K562 (cell line): Measurements from ENCODE around the gene SLC1A3. TPM values are rescaled to one million over a fixed set of nuclear protein-coding genes. Genes with fewer than 3 reads are reported as not detected.
"Not testable (repeated sequence)": the region's sequence is repeated elsewhere in the genome, so short reads cannot be mapped to it uniquely, and the experiment has no call there.

Source experiments
- ATAC-seq: fragments of 200-7000 bp; cut with Tn5 transposase; 3 replicates; pipeline ENCODE4 v1.9.1; 2020; ENCODE audit warnings: moderate library complexity
- BruUV-seq: library from RNA; stranded (reverse); fragments of 400-500 nt; replicated peaks from 2 replicates; lab custom pipeline; 2021; lab: Mats Ljungman, UMichigan
- CTCF ChIA-PET: fragments of 300-600 bp; formaldehyde crosslinking; extraction: SDS; loops from one replicate; lab custom pipeline; 2021; ENCODE audit warnings: low intra/inter-chr PET ratio; lab: Yijun Ruan, JAX
- POLR2A ChIA-PET: fragments of 300-600, 350-650 bp; sonication (Branson Sonifier 250); formaldehyde crosslinking; extraction: SDS; loops from one replicate; lab custom pipeline; 2021; ENCODE audit warnings: antibody characterized with exemption, inconsistent platforms; lab: Yijun Ruan, JAX
- DNase-seq, 4 experiments: peaks; one replicate each; pipeline versions ENCODE4 v3.0.0 to v3.0.0-alpha.2; 2011 to 2018; ENCODE audit warnings: low spot score in 3 of 4, mixed read lengths in 3 of 4; ENCODE audit errors: extremely low read depth in 1 of 4
- FAIRE-seq: peaks from 2 replicates; lab custom pipeline; 2011; peaks lifted over from hg19 to GRCh38; lab: Jason Lieb, UNC
- H2AFZ ChIP-seq: 2 replicates; pipeline ENCODE4 v1.6.0; 2011; ENCODE audit warnings: low read depth, low read length, control low read depth, inconsistent platforms
- H3K27ac ChIP-seq: fragments of 200-600 bp; 3 replicates; pipeline ENCODE4 v1.8.0; 2011; ENCODE audit warnings: low read depth, mild to moderate bottlenecking, control low read depth, inconsistent platforms, low read length, moderate library complexity, mixed read lengths; ENCODE audit errors: extremely low read depth
- H3K27me3 ChIP-seq, 2 experiments: fragments of 300-600 bp in 1 of 2; 2 replicates in 1 of 2; 3 replicates in 1 of 2; pipeline versions ENCODE4 v1.6.0 to v1.8.0; 2011; ENCODE audit warnings: inconsistent platforms in 2 of 2, low read length in 2 of 2, mild to moderate bottlenecking in 1 of 2, mixed read lengths in 1 of 2, moderate library complexity in 1 of 2; ENCODE audit not compliant: control insufficient read depth in 2 of 2, insufficient read depth in 2 of 2
- H3K36me3 ChIP-seq: fragments of 300-600 bp; 3 replicates; pipeline ENCODE4 v1.8.0; 2011; ENCODE audit warnings: mild to moderate bottlenecking, low read length, inconsistent platforms; ENCODE audit not compliant: control insufficient read depth, insufficient read depth
- H3K4me1 ChIP-seq, 2 experiments: fragments of 200-600 bp in 1 of 2; replicated peaks in 1 of 2; 2 replicates in 1 of 2; 3 replicates in 1 of 2; pipeline versions ENCODE4 v1.5.1 to v1.8.0; 2011; ENCODE audit warnings: inconsistent platforms in 2 of 2, low read length in 2 of 2, mild to moderate bottlenecking in 1 of 2, mixed read lengths in 1 of 2, moderate library complexity in 1 of 2; ENCODE audit not compliant: control insufficient read depth in 2 of 2, insufficient read depth in 2 of 2
- H3K4me2 ChIP-seq: 2 replicates; pipeline ENCODE4 v1.6.1; 2011; ENCODE audit warnings: low read length, control low read depth, inconsistent platforms, mixed read lengths; ENCODE audit not compliant: insufficient read depth
- H3K4me3 ChIP-seq: fragments of 200-600 bp; sonication (generic), shearing (Covaris generic); 2 replicates; pipeline ENCODE4 v1.5.1; 2016; ENCODE audit warnings: control low read depth, inconsistent platforms
- H3K79me2 ChIP-seq: fragments of 200-600 bp; 3 replicates; pipeline ENCODE4 v1.8.0; 2011; ENCODE audit warnings: low read length, inconsistent platforms; ENCODE audit not compliant: control insufficient read depth, insufficient read depth
- H3K9ac ChIP-seq, 2 experiments: 2 replicates each; pipeline versions ENCODE4 v1.6.0 to v1.6.1; 2011; ENCODE audit warnings: low read depth in 2 of 2, low read length in 2 of 2, control low read depth in 1 of 2, inconsistent platforms in 1 of 2, mild to moderate bottlenecking in 1 of 2, mixed read lengths in 1 of 2; ENCODE audit not compliant: insufficient read depth in 1 of 2
- H3K9me1 ChIP-seq: one replicate; pipeline ENCODE4 v1.6.0; 2011; ENCODE audit warnings: inconsistent platforms, mild to moderate bottlenecking, low read length, moderate library complexity; ENCODE audit not compliant: control insufficient read depth, insufficient read depth
- H3K9me3 ChIP-seq: replicated peaks from 2 replicates; pipeline ENCODE4 v1.5.1; 2011; ENCODE audit warnings: low read depth, low read length, inconsistent platforms; ENCODE audit not compliant: control insufficient read depth, insufficient read depth
- H4K20me1 ChIP-seq: replicated peaks from 2 replicates; pipeline ENCODE4 v1.6.1; 2011; ENCODE audit warnings: low read length, inconsistent platforms, mixed read lengths; ENCODE audit not compliant: control insufficient read depth, insufficient read depth
- MYC ChIP-seq, 2 experiments: fragments of 250-450 bp in 1 of 2; sonication (Bioruptor Pico) in 1 of 2; IDR thresholded peaks; 2 replicates each; pipeline versions ENCODE4 v1.5.1 to v1.6.1; 2012 to 2021; ENCODE audit warnings: low read depth in 2 of 2, borderline replicate concordance in 1 of 2, improper control_type of control experiment in 1 of 2, low read length in 1 of 2, mild to moderate bottlenecking in 1 of 2, moderate library complexity in 1 of 2
- NR2C1 ChIP-seq, 2 experiments: fragments of 450-650 bp; IDR thresholded peaks; 2 replicates each; pipeline ENCODE4 v1.6.1; 2017; ENCODE audit warnings: mild to moderate bottlenecking in 2 of 2, antibody characterized with exemption in 1 of 2, inconsistent platforms in 1 of 2, missing compliant biosample characterization in 1 of 2, missing genetic modification characterization in 1 of 2
- PHB2 ChIP-seq: fragments of 450-650 bp; IDR thresholded peaks from 2 replicates; pipeline ENCODE4 v1.6.1; 2017; ENCODE audit warnings: low read depth
- THRB ChIP-seq: fragments of 450-650 bp; formaldehyde crosslinking; conservative IDR thresholded peaks from 2 replicates; pipeline ENCODE4 v1.4.0; 2022; ENCODE audit warnings: mild to moderate bottlenecking, missing genetic modification characterization
- ZNF146 ChIP-seq: IDR thresholded peaks from one replicate; pipeline ENCODE4 v1.6.1; 2018; ENCODE audit warnings: missing compliant biosample characterization; ENCODE audit not compliant: unreplicated experiment
- ZZZ3 ChIP-seq: fragments of 450-650 bp; IDR thresholded peaks from 2 replicates; pipeline ENCODE4 v1.6.1; 2016; ENCODE audit warnings: antibody characterized with exemption, mild to moderate bottlenecking, moderate library complexity
- WGBS: fragments of 100-300 bp; shearing (Covaris generic); methylation state at CpG from one replicate; pipeline ENCODE4 v1.1.6; 2016; ENCODE audit warnings: low coverage, mixed read lengths; ENCODE audit not compliant: insufficient coverage; ENCODE audit errors: missing lambda C conversion rate; 5-methylcytosine and 5-hydroxymethylcytosine counted together
- in situ Hi-C: fragments of 300-500 bp; cut with MboI; formaldehyde crosslinking; loops from 4 replicates; pipeline ENCODE4 v1.15.0; 2018; ENCODE audit warnings: inconsistent platforms, mixed read lengths
- intact Hi-C: fragments of 100-400 bp; cut with micrococcal nuclease; formaldehyde crosslinking; loops from 2 replicates; pipeline ENCODE4 v1.14.2; 2022
- polyA plus RNA-seq, 8 experiments: library from polyadenylated mRNA; depleted of rRNA in 4 of 8; stranded (reverse) in 5 of 8; unstranded in 3 of 8; fragments of >200 nt; fragmentation: Nextera tagmentation in 2 of 8; fragmentation: Illumina TruSeq in 1 of 8; extraction: Ambion mirVana in 2 of 8; extraction: Trizol in 1 of 8; gene quantifications; 2 replicates each; pipeline versions ENCODE4 v1.2.1 to v1.2.3, GENCODE V29; 2011 to 2014; ENCODE audit warnings: inconsistent platforms in 1 of 8, missing spikeins in 1 of 8
- total RNA-seq, 7 experiments: library from RNA; depleted of rRNA in 6 of 7; stranded (reverse); fragments of >200 nt in 6 of 7; fragmentation: Illumina TruSeq in 2 of 7; extraction: Trizol in 2 of 7; gene quantifications; 2 replicates each; pipeline versions ENCODE4 v1.2.1 to v1.2.3, GENCODE V29; 2011 to 2021; ENCODE audit warnings: low replicate concordance in 1 of 7
- TF ChIP-seq, protein P1 (sequence below), 3 experiments: fragments of 200-800 bp in 1 of 3; fragments of 250-450 bp in 1 of 3; fragments of 450-650 bp in 1 of 3; sonication (Bioruptor Pico) in 1 of 3; sonication (Bioruptor generic) in 1 of 3; formaldehyde crosslinking in 1 of 3; IDR thresholded peaks; 2 replicates each; pipeline versions ENCODE4 v1.6.1 to v1.8.0; 2016 to 2022; ENCODE audit warnings: mild to moderate bottlenecking in 2 of 3, missing genetic modification characterization in 2 of 3, missing compliant biosample characterization in 1 of 3, moderate library complexity in 1 of 3
- TF ChIP-seq, protein P2 (sequence below): fragments of 250-450 bp; sonication (Bioruptor Pico); IDR thresholded peaks from 2 replicates; pipeline ENCODE4 v1.8.0; 2022; ENCODE audit warnings: inconsistent platforms, mild to moderate bottlenecking, moderate library complexity, borderline replicate concordance

SLC1A3 gene
- total and polyA plus RNA-seq, 9 of the 15 experiments (the other 6 are each of a cell fraction or from before 2014, with no cell fraction given) = 0.13 TPM; not detected in 8

GRCh38 chr5:36579858-36580257, 26.5 kb upstream of the SLC1A3 start:
- ATAC-seq, in situ Hi-C loops, intact Hi-C loops, H3K9me3 ChIP-seq, DNase-seq, BruUV-seq, H3K27ac ChIP-seq, FAIRE-seq, POLR2A ChIA-PET, H3K4me1 ChIP-seq, CTCF ChIA-PET, H3K9ac ChIP-seq, H3K4me2 ChIP-seq, H3K4me3 ChIP-seq, H3K79me2 ChIP-seq, H3K36me3 ChIP-seq, H2AFZ ChIP-seq, H3K9me1 ChIP-seq, H4K20me1 ChIP-seq: not testable (repeated sequence)
- TF ChIP-seq ZNF146 (CRISPR knock-in tag) = peak; percentile 31
- peaks cover 12 to 13% of the 10 kb centered on the region in 2 experiments for H3K27me3 ChIP-seq

GRCh38 chr5:36581070-36581469, 25.3 kb upstream of the SLC1A3 start:
- Histone ChIP-seq H3K9me1 (no peaks in the 10 kb centered on the region), H3K4me3 (no peak overlapping the region), H2AFZ (no peak overlapping the region), H3K9ac (no peak overlapping the region), H3K36me3 (no peaks in the 10 kb centered on the region), H3K4me1 (no peaks in the 10 kb centered on the region), H4K20me1 (no peaks in the 10 kb centered on the region), H3K9me3 (no peaks in the 10 kb centered on the region), H3K79me2 (no peaks in the 10 kb centered on the region), H3K27me3 (peaks cover 13% of the 10 kb centered on the region in 2 experiments), H3K27ac (no peak overlapping the region), H3K4me2 (no peak overlapping the region)
- no TSS peak for BruUV-seq
- ChIA-PET POLR2A (interaction anchor here (0.6 to 0.7 kb wide), 2 partner anchors 13 to 32 kb away, joined by 3 read pairs; no protein-coding TSS in a partner anchor), CTCF (no interaction called here)
- intact Hi-C loops (no loop called here), in situ Hi-C loops (no loop called here)
- DNase-seq (no peak), ATAC-seq (no peak), FAIRE-seq (no peak)
- 0% methylated on average over 3 of the region's 3 CpGs for WGBS
- TF ChIP-seq, protein P1, sequence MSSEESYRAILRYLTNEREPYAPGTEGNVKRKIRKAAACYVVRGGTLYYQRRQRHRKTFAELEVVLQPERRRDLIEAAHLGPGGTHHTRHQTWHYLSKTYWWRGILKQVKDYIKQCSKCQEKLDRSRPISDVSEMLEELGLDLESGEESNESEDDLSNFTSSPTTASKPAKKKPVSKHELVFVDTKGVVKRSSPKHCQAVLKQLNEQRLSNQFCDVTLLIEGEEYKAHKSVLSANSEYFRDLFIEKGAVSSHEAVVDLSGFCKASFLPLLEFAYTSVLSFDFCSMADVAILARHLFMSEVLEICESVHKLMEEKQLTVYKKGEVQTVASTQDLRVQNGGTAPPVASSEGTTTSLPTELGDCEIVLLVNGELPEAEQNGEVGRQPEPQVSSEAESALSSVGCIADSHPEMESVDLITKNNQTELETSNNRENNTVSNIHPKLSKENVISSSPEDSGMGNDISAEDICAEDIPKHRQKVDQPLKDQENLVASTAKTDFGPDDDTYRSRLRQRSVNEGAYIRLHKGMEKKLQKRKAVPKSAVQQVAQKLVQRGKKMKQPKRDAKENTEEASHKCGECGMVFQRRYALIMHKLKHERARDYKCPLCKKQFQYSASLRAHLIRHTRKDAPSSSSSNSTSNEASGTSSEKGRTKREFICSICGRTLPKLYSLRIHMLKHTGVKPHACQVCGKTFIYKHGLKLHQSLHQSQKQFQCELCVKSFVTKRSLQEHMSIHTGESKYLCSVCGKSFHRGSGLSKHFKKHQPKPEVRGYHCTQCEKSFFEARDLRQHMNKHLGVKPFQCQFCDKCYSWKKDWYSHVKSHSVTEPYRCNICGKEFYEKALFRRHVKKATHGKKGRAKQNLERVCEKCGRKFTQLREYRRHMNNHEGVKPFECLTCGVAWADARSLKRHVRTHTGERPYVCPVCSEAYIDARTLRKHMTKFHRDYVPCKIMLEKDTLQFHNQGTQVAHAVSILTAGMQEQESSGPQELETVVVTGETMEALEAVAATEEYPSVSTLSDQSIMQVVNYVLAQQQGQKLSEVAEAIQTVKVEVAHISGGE (CRISPR knock-in tag; IDR thresholded peaks at IDR 0.05) = no peak
- TF ChIP-seq ZZZ3 (no peak), THRB (CRISPR knock-in tag) (no peak), NR2C1 (IDR thresholded peaks at IDR 0.05) (no peak), NR2C1 (tag; IDR thresholded peaks at IDR 0.05) (no peak), MYC (IDR thresholded peaks at IDR 0.05; ENCODE audit: low read depth, low read length) (no peak), MYC (CRISPR knock-in tag; IDR thresholded peaks at IDR 0.05; ENCODE audit: borderline replicate concordance, low read depth) (no peak), PHB2 (no peak)
- TF ChIP-seq, protein P2, sequence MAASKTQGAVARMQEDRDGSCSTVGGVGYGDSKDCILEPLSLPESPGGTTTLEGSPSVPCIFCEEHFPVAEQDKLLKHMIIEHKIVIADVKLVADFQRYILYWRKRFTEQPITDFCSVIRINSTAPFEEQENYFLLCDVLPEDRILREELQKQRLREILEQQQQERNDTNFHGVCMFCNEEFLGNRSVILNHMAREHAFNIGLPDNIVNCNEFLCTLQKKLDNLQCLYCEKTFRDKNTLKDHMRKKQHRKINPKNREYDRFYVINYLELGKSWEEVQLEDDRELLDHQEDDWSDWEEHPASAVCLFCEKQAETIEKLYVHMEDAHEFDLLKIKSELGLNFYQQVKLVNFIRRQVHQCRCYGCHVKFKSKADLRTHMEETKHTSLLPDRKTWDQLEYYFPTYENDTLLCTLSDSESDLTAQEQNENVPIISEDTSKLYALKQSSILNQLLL (CRISPR knock-in tag) = no peak
